HEK293 (cell line): ENCODE measurements around the gene TM4SF1.

Source experiments
- CTCF ChIA-PET: fragments of 350-600 bp; formaldehyde crosslinking; extraction: SDS; loops from one replicate; lab custom pipeline; 2021; ENCODE audit warnings: antibody characterized with exemption; lab: Yijun Ruan, JAX
- POLR2A ChIA-PET: fragments of 300-600 bp; formaldehyde crosslinking; extraction: SDS; loops from one replicate; lab custom pipeline; 2020; ENCODE audit warnings: antibody characterized with exemption, inconsistent platforms; lab: Yijun Ruan, JAX
- H3K27ac ChIP-seq: fragments of 200-500 bp; sonication (Bioruptor generic); 2 replicates; pipeline ENCODE4 v1.5.1; 2014; ENCODE audit warnings: low read depth, low read length, control low read depth, inconsistent platforms; ENCODE audit errors: extremely low read depth
- H3K36me3 ChIP-seq, 2 experiments: fragments of 200-500 bp in 1 of 2; sonication (Bioruptor generic) in 1 of 2; 1 replicate in 1 of 2; 2 replicates in 1 of 2; pipeline ENCODE4 v1.5.1; 2014 to 2017; ENCODE audit warnings: inconsistent platforms in 2 of 2, low read length in 2 of 2; ENCODE audit not compliant: control insufficient read depth in 2 of 2, insufficient read depth in 1 of 2
- H3K4me1 ChIP-seq: fragments of 200-500 bp; sonication (Bioruptor generic); 2 replicates; pipeline ENCODE4 v1.5.1; 2014; ENCODE audit warnings: mild to moderate bottlenecking, low read length, inconsistent platforms; ENCODE audit not compliant: control insufficient read depth, insufficient read depth
- H3K4me3 ChIP-seq: 2 replicates; pipeline ENCODE4 v1.5.1; 2011; ENCODE audit warnings: low read depth, mild to moderate bottlenecking, control low read depth, low read length, moderate library complexity
- H3K9me3 ChIP-seq: fragments of 200-500 bp; sonication (Bioruptor generic); 2 replicates; pipeline ENCODE4 v1.5.1; 2014; ENCODE audit warnings: low read depth, low read length, inconsistent platforms; ENCODE audit not compliant: control insufficient read depth, insufficient read depth
- GLI2 ChIP-seq: fragments of 450-650 bp; formaldehyde crosslinking; IDR thresholded peaks from 2 replicates; pipeline ENCODE4; 2017; ENCODE audit warnings: missing biosample characterization, missing genetic modification characterization, low read depth, borderline replicate concordance
- MYNN ChIP-seq: fragments of 450-650 bp; formaldehyde crosslinking; IDR thresholded peaks from 2 replicates; pipeline ENCODE4 v1.5.1; 2016; ENCODE audit warnings: missing biosample characterization, missing genetic modification characterization, borderline replicate concordance
- REPIN1 ChIP-seq: fragments of 450-650 bp; formaldehyde crosslinking; IDR thresholded peaks from 2 replicates; pipeline ENCODE4 v1.5.1; 2017; ENCODE audit warnings: missing biosample characterization, missing genetic modification characterization, low read depth
- ZBTB1 ChIP-seq: fragments of 450-650 bp; formaldehyde crosslinking; IDR thresholded peaks from 2 replicates; pipeline ENCODE4 v1.5.1; 2016; ENCODE audit warnings: missing biosample characterization, missing genetic modification characterization
- ZNF146 ChIP-seq: fragments of 450-650 bp; formaldehyde crosslinking; IDR thresholded peaks from 2 replicates; pipeline ENCODE4 v1.5.1; 2016; ENCODE audit warnings: missing biosample characterization, missing genetic modification characterization
- ZNF175 ChIP-seq: fragments of 450-650 bp; formaldehyde crosslinking; IDR thresholded peaks from 2 replicates; pipeline ENCODE4 v1.5.1; 2016; ENCODE audit warnings: missing biosample characterization, missing genetic modification characterization
- ZNF354C ChIP-seq: fragments of 450-650 bp; formaldehyde crosslinking; IDR thresholded peaks from 2 replicates; pipeline ENCODE4 v1.5.1; 2016; ENCODE audit warnings: missing biosample characterization, missing genetic modification characterization, low read depth, borderline replicate concordance
- ZNF600 ChIP-seq: fragments of 450-650 bp; formaldehyde crosslinking; IDR thresholded peaks from 2 replicates; pipeline ENCODE4 v1.5.1; 2016; ENCODE audit warnings: missing biosample characterization, missing genetic modification characterization
- ZNF623 ChIP-seq: fragments of 450-650 bp; formaldehyde crosslinking; IDR thresholded peaks from 2 replicates; pipeline ENCODE4 v1.5.1; 2016; ENCODE audit warnings: missing biosample characterization, missing genetic modification characterization
- ZNF664 ChIP-seq: fragments of 450-650 bp; formaldehyde crosslinking; IDR thresholded peaks from 2 replicates; pipeline ENCODE4 v1.5.1; 2016; ENCODE audit warnings: missing biosample characterization, missing genetic modification characterization
- ZSCAN16 ChIP-seq: fragments of 450-650 bp; formaldehyde crosslinking; IDR thresholded peaks from 2 replicates; pipeline ENCODE4 v1.5.1; 2016; ENCODE audit warnings: missing biosample characterization, missing genetic modification characterization
- TF ChIP-seq, protein P1 (sequence below): fragments of 450-650 bp; IDR thresholded peaks from 2 replicates; pipeline ENCODE4 v1.5.1; 2018; ENCODE audit warnings: missing biosample characterization, missing genetic modification characterization
- TF ChIP-seq, protein P2 (sequence below): fragments of 450-650 bp; formaldehyde crosslinking; IDR thresholded peaks from 2 replicates; pipeline ENCODE4 v1.5.1; 2016; ENCODE audit warnings: missing biosample characterization, missing genetic modification characterization
- TF ChIP-seq, protein P3 (sequence below): fragments of 450-650 bp; formaldehyde crosslinking; IDR thresholded peaks from 2 replicates; pipeline ENCODE4 v1.5.1; 2016; ENCODE audit warnings: missing biosample characterization, missing genetic modification characterization
- TF ChIP-seq, protein P4 (sequence below): sonication (generic); formaldehyde crosslinking; IDR thresholded peaks from 2 replicates; pipeline ENCODE4 v1.8.1; 2022; ENCODE audit warnings: mild to moderate bottlenecking, moderate library complexity, missing genetic modification reagents

Gene TM4SF1

DNA sequence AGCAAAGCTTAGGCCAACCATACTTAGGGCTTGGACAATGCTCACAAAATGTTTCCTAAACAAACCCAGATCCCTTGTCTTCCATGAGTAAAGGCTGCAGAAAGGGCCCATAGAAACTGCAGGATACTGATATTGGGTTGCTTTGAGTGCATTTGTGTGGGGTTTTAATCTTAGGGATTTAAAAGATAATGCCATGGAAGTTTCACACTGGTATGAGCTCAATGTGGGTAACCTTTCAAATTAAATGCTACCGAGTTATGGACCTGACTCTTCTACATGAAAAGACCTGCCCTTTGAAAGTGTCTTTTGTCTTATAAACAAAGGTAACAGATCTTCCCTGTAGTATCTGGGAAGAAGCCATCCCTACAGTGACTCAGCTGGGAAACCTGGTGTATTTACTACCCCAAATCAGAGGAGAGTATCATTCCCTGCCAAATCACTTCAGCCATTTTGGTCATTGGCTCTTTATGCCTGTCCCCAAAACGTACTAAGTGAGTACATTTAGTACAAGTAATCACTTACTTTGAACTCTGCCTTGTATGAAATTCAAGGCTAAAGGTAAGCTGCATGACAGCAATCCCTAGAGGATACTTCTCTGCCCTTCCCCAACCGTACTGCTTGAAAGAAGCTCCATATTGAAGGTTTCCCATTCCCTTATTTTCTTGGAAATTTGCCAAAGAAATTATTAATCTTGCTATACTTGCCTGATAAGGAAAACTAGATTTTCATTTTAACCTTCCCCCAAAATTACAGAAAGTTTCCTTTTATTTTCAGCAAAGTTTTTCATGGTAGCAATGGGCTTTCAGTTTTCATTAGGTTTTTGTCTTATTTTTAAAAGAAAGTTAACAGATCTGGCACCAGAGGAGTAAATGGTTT, 7.2 kb downstream of the TM4SF1 start (continued):
- no peak for TF ChIP-seq ZSCAN16 (tag by site-specific recombination)
- TF ChIP-seq, protein P1, sequence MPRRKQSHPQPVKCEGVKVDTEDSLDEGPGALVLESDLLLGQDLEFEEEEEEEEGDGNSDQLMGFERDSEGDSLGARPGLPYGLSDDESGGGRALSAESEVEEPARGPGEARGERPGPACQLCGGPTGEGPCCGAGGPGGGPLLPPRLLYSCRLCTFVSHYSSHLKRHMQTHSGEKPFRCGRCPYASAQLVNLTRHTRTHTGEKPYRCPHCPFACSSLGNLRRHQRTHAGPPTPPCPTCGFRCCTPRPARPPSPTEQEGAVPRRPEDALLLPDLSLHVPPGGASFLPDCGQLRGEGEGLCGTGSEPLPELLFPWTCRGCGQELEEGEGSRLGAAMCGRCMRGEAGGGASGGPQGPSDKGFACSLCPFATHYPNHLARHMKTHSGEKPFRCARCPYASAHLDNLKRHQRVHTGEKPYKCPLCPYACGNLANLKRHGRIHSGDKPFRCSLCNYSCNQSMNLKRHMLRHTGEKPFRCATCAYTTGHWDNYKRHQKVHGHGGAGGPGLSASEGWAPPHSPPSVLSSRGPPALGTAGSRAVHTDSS (tag by site-specific recombination) = no peak

DNA sequence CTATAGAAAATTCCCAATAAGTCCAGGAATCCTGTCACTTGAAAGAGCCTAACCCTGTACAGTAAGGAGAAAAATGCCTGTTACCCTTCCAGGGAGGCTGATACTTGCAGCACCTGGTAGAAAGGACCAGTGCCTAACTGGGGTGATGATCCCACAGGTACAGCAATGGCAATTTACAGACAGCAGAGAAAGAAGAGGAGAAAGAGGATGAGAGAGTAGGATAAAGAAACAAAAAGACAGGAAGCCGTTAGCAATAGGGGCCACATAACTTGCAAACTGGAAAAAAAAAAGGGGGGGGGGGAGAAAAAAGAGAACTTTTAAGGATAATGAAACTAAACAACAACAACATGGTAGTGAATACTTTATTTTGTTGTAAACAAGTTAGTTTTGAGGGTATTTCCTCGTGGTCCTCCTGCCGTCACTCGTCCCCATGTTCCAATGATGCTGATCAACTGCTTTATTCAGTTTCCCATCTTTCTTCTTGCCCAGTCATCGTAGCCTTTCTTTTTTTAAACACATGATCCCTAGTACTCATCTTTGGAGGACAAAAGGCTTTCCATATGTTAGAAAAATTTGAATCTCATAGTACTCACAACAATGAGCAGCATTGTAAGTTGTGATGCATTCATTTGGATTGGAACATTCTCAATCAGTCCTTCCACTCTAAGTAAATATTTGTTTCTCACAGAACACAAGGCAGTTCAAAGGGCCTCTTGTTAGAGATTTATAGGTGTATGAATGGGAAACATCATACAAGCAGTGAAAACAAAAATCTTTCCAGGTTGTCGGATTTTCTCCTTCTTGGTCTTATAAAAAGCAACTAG, 8.6 kb downstream of the TM4SF1 start:
- POLR2A ChIA-PET = no interaction called here
- no peaks in the 10 kb centered on the region for H3K36me3 ChIP-seq
- TF ChIP-seq, protein P2, sequence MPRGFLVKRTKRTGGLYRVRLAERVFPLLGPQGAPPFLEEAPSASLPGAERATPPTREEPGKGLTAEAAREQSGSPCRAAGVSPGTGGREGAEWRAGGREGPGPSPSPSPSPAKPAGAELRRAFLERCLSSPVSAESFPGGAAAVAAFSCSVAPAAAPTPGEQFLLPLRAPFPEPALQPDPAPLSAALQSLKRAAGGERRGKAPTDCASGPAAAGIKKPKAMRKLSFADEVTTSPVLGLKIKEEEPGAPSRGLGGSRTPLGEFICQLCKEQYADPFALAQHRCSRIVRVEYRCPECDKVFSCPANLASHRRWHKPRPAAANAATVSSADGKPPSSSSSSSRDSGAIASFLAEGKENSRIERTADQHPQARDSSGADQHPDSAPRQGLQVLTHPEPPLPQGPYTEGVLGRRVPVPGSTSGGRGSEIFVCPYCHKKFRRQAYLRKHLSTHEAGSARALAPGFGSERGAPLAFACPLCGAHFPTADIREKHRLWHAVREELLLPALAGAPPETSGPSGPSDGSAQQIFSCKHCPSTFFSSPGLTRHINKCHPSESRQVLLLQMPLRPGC = no peak
- TF ChIP-seq GLI2 (tag by site-specific recombination) (no peak), ZNF664 (tag by site-specific recombination) (no peak), ZNF600 (tag by site-specific recombination) (no peak), ZNF623 (tag by site-specific recombination) (no peak), ZBTB1 (tag by site-specific recombination) (no peak), ZNF146 (tag by site-specific recombination) (no peak), ZNF175 (tag by site-specific recombination) (no peak), MYNN (tag by site-specific recombination) (no peak), REPIN1 (no peak), ZSCAN16 (tag by site-specific recombination) (no peak), ZNF354C (no peak)
- TF ChIP-seq, protein P3, sequence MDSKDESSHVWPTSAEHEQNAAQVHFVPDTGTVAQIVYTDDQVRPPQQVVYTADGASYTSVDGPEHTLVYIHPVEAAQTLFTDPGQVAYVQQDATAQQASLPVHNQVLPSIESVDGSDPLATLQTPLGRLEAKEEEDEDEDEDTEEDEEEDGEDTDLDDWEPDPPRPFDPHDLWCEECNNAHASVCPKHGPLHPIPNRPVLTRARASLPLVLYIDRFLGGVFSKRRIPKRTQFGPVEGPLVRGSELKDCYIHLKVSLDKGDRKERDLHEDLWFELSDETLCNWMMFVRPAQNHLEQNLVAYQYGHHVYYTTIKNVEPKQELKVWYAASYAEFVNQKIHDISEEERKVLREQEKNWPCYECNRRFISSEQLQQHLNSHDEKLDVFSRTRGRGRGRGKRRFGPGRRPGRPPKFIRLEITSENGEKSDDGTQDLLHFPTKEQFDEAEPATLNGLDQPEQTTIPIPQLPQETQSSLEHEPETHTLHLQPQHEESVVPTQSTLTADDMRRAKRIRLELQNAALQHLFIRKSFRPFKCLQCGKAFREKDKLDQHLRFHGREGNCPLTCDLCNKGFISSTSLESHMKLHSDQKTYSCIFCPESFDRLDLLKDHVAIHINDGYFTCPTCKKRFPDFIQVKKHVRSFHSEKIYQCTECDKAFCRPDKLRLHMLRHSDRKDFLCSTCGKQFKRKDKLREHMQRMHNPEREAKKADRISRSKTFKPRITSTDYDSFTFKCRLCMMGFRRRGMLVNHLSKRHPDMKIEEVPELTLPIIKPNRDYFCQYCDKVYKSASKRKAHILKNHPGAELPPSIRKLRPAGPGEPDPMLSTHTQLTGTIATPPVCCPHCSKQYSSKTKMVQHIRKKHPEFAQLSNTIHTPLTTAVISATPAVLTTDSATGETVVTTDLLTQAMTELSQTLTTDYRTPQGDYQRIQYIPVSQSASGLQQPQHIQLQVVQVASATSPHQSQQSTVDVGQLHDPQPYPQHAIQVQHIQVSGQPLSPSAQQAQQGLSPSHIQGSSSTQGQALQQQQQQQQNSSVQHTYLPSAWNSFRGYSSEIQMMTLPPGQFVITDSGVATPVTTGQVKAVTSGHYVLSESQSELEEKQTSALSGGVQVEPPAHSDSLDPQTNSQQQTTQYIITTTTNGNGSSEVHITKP (tag by site-specific recombination) = no peak
- TF ChIP-seq, protein P4, sequence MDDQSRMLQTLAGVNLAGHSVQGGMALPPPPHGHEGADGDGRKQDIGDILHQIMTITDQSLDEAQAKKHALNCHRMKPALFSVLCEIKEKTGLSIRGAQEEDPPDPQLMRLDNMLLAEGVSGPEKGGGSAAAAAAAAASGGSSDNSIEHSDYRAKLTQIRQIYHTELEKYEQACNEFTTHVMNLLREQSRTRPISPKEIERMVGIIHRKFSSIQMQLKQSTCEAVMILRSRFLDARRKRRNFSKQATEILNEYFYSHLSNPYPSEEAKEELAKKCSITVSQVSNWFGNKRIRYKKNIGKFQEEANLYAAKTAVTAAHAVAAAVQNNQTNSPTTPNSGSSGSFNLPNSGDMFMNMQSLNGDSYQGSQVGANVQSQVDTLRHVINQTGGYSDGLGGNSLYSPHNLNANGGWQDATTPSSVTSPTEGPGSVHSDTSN (CRISPR knock-in tag) = no peak
- TF ChIP-seq, all 188 proteins: peak for 0
- Histone ChIP-seq H3K4me1 (no peaks in the 10 kb centered on the region), H3K4me3 (no peak overlapping the region), H3K9me3 (no peaks in the 10 kb centered on the region), H3K27ac (no peak overlapping the region)
- CTCF ChIA-PET = interaction anchor here (0.7 kb wide), 1 partner anchor 64 kb away, joined by 3 read pairs; no protein-coding TSS in a partner anchor
